HCT116 (cell line): ENCODE data around the gene ITGAV.

Experiments
- CBX3 ChIP-seq: IDR thresholded peaks from 2 replicates; pipeline ENCODE4 v1.6.1; 2012; ENCODE audit warnings: low read depth
- EZH2 ChIP-seq: fragments of 200-600 bp; sonication (generic); IDR thresholded peaks from 2 replicates; pipeline ENCODE4 v1.6.1; 2017; ENCODE audit warnings: antibody characterized with exemption, mixed run types
- EZH2phosphoT487 ChIP-seq: fragments of 200-600 bp; IDR thresholded peaks from 2 replicates; pipeline ENCODE4 v1.6.1; 2018; ENCODE audit warnings: antibody characterized with exemption, borderline replicate concordance
- JUND ChIP-seq: IDR thresholded peaks from 2 replicates; pipeline ENCODE4 v1.6.1; 2012
- POLR2A ChIP-seq: IDR thresholded peaks from 2 replicates; pipeline ENCODE4 v1.7.0; 2011; ENCODE audit warnings: borderline replicate concordance; ENCODE audit not compliant: insufficient read depth, insufficient read length; ENCODE audit errors: extremely low read depth
- POLR2AphosphoS5 ChIP-seq: IDR thresholded peaks from 2 replicates; pipeline ENCODE4 v1.6.1; 2011; ENCODE audit warnings: mild to moderate bottlenecking, low read depth, low read length, moderate library complexity
- SIN3A ChIP-seq: IDR thresholded peaks from 2 replicates; pipeline ENCODE4 v1.6.1; 2012; ENCODE audit warnings: low read depth
- SP1 ChIP-seq: IDR thresholded peaks from 2 replicates; pipeline ENCODE4 v1.6.1; 2012; ENCODE audit warnings: low read depth
- YY1 ChIP-seq: IDR thresholded peaks from 2 replicates; pipeline ENCODE4 v1.6.1; 2011; ENCODE audit warnings: low read length, low read depth, moderate library complexity, mild to moderate bottlenecking; ENCODE audit not compliant: insufficient replicate concordance; ENCODE audit errors: extremely low read depth
- ZFX ChIP-seq: fragments of 450-650 bp; IDR thresholded peaks from 2 replicates; pipeline ENCODE4 v1.6.1; 2017
- ZNF274 ChIP-seq: fragments of 200-500 bp; sonication (Bioruptor generic); IDR thresholded peaks from 2 replicates; pipeline ENCODE4 v1.6.1; 2014; ENCODE audit warnings: mild to moderate bottlenecking, low read depth, low read length, inconsistent platforms
- TF ChIP-seq, protein P1 (sequence below), 3 experiments: fragments of 200-600 bp in 1 of 3; sonication (generic) in 1 of 3; IDR thresholded peaks in 2 of 3; conservative IDR thresholded peaks in 1 of 3; 2 replicates each; pipeline ENCODE4 v1.5.1; 2012 to 2017; ENCODE audit warnings: low read depth in 2 of 3, low read length in 2 of 3, antibody characterized with exemption in 1 of 3, borderline replicate concordance in 1 of 3, control low read depth in 1 of 3, mild to moderate bottlenecking in 1 of 3, mixed read lengths in 1 of 3, mixed run types in 1 of 3, moderate library complexity in 1 of 3; ENCODE audit not compliant: insufficient read depth in 1 of 3

DNA sequence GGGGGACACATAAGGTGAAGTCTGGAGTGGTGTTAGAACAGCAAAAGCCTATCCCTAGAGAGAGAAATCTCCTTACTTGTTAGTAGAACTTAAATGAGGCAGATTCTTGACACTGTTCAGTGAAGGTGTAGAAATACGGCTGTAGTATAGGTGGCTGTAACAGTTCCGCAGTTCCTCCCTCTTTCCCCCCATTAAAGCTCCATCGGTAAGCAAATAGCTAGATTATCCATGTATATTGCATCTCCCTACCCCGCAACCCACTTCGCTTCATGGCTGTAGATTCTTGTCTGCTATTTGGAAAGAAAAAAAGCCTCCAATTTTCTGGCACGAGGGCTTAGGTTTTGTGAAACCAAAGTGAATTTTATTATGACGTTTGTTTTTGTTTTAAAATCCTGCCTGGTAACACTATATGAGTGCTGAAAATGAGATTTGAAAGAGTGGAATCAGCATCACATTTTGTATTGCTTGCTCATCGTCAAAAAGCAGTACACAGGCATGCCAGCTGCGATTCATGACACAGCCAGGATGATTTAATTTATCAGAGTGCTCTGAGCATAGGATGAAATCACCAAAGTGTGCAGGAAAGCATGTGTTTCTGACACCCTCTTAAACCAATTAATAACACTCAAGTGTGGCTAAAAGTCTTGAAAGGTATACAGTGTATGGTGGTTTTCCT lies 105.4 kb downstream of the ITGAV start:
- TF ChIP-seq, protein P1, sequence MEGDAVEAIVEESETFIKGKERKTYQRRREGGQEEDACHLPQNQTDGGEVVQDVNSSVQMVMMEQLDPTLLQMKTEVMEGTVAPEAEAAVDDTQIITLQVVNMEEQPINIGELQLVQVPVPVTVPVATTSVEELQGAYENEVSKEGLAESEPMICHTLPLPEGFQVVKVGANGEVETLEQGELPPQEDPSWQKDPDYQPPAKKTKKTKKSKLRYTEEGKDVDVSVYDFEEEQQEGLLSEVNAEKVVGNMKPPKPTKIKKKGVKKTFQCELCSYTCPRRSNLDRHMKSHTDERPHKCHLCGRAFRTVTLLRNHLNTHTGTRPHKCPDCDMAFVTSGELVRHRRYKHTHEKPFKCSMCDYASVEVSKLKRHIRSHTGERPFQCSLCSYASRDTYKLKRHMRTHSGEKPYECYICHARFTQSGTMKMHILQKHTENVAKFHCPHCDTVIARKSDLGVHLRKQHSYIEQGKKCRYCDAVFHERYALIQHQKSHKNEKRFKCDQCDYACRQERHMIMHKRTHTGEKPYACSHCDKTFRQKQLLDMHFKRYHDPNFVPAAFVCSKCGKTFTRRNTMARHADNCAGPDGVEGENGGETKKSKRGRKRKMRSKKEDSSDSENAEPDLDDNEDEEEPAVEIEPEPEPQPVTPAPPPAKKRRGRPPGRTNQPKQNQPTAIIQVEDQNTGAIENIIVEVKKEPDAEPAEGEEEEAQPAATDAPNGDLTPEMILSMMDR (IDR thresholded peaks at IDR 0.05 in 2 of 3, conservative IDR thresholded peaks at IDR 0.05 in 1 of 3; ENCODE audit: borderline replicate concordance in 1 of 3, insufficient read depth in 1 of 3, low read depth in 2 of 3, low read length in 2 of 3), result no peak
- TF ChIP-seq YY1, result no peak
- TF ChIP-seq POLR2A, result no peak
- no peak for TF ChIP-seq POLR2AphosphoS5
- TF ChIP-seq EZH2, result no peak
- no peak for TF ChIP-seq EZH2phosphoT487
- no peak for TF ChIP-seq CBX3
- TF ChIP-seq ZFX, result no peak
- TF ChIP-seq ZNF274, result no peak
- TF ChIP-seq SIN3A, result no peak
- TF ChIP-seq SP1, result no peak
- TF ChIP-seq JUND, result no peak
